ENCODE data around the gene PIAS3.

DNA sequence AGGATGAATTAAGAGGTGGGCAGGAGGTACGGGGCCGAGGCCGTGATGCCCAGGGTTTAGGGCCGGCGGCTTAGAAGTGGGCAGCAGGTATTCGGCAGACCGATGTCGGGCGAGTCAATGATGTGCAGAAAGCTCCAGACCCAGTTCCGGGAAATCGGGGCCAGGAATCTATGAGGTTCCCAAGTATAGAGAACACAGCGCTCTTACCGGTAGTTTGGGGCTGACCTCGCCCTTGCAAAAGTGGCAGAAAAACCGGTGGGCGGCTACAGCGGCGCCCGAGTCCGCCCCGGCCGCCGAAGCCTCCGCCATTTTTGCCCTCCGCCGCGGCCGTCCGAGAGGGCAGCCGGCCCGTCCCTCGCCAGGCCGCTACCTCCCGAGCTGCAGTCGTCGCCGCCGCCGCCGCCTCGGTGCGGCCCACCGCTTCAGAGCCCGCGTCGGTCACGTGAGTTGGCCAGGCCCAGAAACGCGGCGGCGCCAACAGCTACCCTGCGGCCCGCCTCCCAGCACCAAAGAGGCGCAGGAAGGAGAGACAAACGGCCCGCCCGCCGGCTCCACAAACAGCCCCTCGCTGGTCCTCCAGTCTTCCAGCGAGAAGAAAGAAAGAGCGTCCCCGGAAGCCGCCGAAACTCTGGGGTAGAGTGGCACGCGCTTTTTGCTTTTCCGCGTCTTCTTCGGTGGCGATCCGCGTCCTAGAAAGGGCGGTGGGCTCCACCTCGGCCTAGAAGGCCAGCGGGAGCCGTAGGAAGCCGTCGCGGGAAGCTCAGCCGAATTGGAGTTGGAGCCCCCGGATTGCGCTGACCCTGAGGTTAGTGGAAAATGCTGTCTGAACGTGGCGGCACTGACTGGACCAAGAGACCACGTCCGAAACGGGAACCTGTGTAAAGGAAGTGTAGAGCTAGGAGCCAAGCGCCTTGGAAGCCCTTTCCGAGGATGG is 35.0 kb downstream of the PIAS3 start, which contains the start of the genes POLR3C and RNF115:
- TF ChIP-seq CTCF (IDR thresholded peaks at IDR 0.05) (no peak), POLR2A (IDR thresholded peaks at IDR 0.05) (peak in 1 of 2 donors; percentile 62), POLR2AphosphoS5 (IDR thresholded peaks at IDR 0.05) (peak; percentile 76 to 96 (median 92)), EP300 (IDR thresholded peaks at IDR 0.05) (no peak)

All from sigmoid colon (tissue), 4 donors.